Liver (tissue), 3 donors: Measurements from ENCODE around the gene PHF10.

Experiments used
- ATF3 ChIP-seq: IDR thresholded peaks from 2 replicates; pipeline ENCODE4 v1.6.1; 2016; ENCODE audit warnings: antibody characterized with exemption
- CTCF ChIP-seq: fragments of 150-350 bp; IDR thresholded peaks from 2 replicates; pipeline ENCODE4 v1.5.1; 2017; ENCODE audit warnings: improper control_type of control experiment, low read depth, low read length; ENCODE audit not compliant: missing input control
- EGR1 ChIP-seq, 2 donors: IDR thresholded peaks; 2 replicates each; pipeline ENCODE4 v1.6.1; 2016 to 2018; ENCODE audit warnings: antibody characterized with exemption in 2 of 2, low read depth in 2 of 2
- GABPA ChIP-seq, 2 donors: IDR thresholded peaks in 1 of 2; conservative IDR thresholded peaks in 1 of 2; 2 replicates each; pipeline ENCODE4 v1.6.1; 2016; ENCODE audit warnings: antibody characterized with exemption in 2 of 2, mild to moderate bottlenecking in 1 of 2, moderate library complexity in 1 of 2
- HNF4A ChIP-seq, 2 donors: conservative IDR thresholded peaks; 2 replicates each; pipeline ENCODE4 v1.6.1; 2016; ENCODE audit warnings: antibody characterized with exemption in 2 of 2, mild to moderate bottlenecking in 2 of 2
- HNF4G ChIP-seq: IDR thresholded peaks from 2 replicates; pipeline ENCODE4 v1.6.1; 2016; ENCODE audit warnings: antibody characterized with exemption
- MAX ChIP-seq: IDR thresholded peaks from 2 replicates; pipeline ENCODE4 v1.6.1; 2016; ENCODE audit warnings: antibody characterized with exemption
- RAD21 ChIP-seq, 2 donors: IDR thresholded peaks; 2 replicates each; pipeline ENCODE4 v1.6.1; 2016; ENCODE audit warnings: antibody characterized with exemption in 2 of 2, mild to moderate bottlenecking in 2 of 2
- REST ChIP-seq: IDR thresholded peaks from 2 replicates; pipeline ENCODE4 v1.6.1; 2016; ENCODE audit warnings: antibody characterized with exemption, mild to moderate bottlenecking
- RXRA ChIP-seq, 2 donors: IDR thresholded peaks; 2 replicates each; pipeline ENCODE4 v1.6.1; 2017 to 2018; ENCODE audit warnings: antibody characterized with exemption in 2 of 2, mild to moderate bottlenecking in 1 of 2
- SP1 ChIP-seq: IDR thresholded peaks from 2 replicates; pipeline ENCODE4 v1.6.1; 2018; ENCODE audit warnings: antibody characterized with exemption, mild to moderate bottlenecking
- TAF1 ChIP-seq: conservative IDR thresholded peaks from 2 replicates; pipeline ENCODE4 v1.6.1; 2016; ENCODE audit warnings: antibody characterized with exemption, mild to moderate bottlenecking
- YY1 ChIP-seq: IDR thresholded peaks from 2 replicates; pipeline ENCODE4 v1.6.1; 2016; ENCODE audit warnings: antibody characterized with exemption, mild to moderate bottlenecking
- ZBTB33 ChIP-seq: IDR thresholded peaks from 2 replicates; pipeline ENCODE4 v1.6.1; 2016; ENCODE audit warnings: antibody characterized with exemption
- donor health status: healthy.
- donor health status: healthy.

GRCh38 chr6:169707772-169708171 lies 16.5 kb downstream of the PHF10 start:
- TF ChIP-seq MAX (no peak), RXRA (IDR thresholded peaks at IDR 0.05) (no peak), ATF3 (no peak), CTCF (no peak), SP1 (no peak), RAD21 (IDR thresholded peaks at IDR 0.05) (no peak), REST (no peak), GABPA (IDR thresholded peaks at IDR 0.05 in 1 of 2, conservative IDR thresholded peaks at IDR 0.05 in 1 of 2) (no peak), YY1 (no peak), TAF1 (no peak), EGR1 (IDR thresholded peaks at IDR 0.05; ENCODE audit: low read depth in 2 of 2) (no peak), HNF4G (no peak), ZBTB33 (no peak), HNF4A (conservative IDR thresholded peaks at IDR 0.05) (no peak)
